Measurements from ENCODE around the gene ASMTL. TPM values are rescaled to one million over a fixed set of nuclear protein-coding genes. Genes with fewer than 3 reads are reported as not detected.
"Not testable (repeated sequence)": the region's sequence is repeated elsewhere in the genome, so short reads cannot be mapped to it uniquely, and the experiment has no call there.

ASMTL gene
- total and polyA plus RNA-seq, 3 experiments from 2014 or later: 26.1 to 47.9 (median 26.5) TPM

GRCh38 chrX:1366363-1366762, 86.3 kb downstream of the ASMTL start:
- peaks cover 4 to 11% (median 7%) of the 10 kb centered on the region in 3 donors for H3K36me3 Mint-ChIP-seq
- not testable (repeated sequence) for H3K27me3 Mint-ChIP-seq

GRCh38 chrX:1361910-1362309, 90.8 kb downstream of the ASMTL start:
- DNase-seq: no peak
- H3K27me3 ChIP-seq (ENCODE audit: insufficient read depth, low read length, poor library complexity, severe bottlenecking): no peaks in the 10 kb centered on the region
- peaks cover 0 to 6% (median 1%) of the 10 kb centered on the region in 5 donors for H3K9me3 Mint-ChIP-seq
- CTCF ChIA-PET: no interaction called here
- H3K4me3 ChIP-seq (ENCODE audit: low read length): no peak overlapping the region
- peaks cover 9 to 21% (median 16%) of the 10 kb centered on the region in 3 donors for H3K36me3 Mint-ChIP-seq
- POLR2A ChIA-PET: no interaction called here
- no peak overlapping the region for H3K4me3 Mint-ChIP-seq
- H3K27ac ChIP-seq (ENCODE audit: low read depth, low read length): no peak overlapping the region
- H3K4me1 Mint-ChIP-seq: peaks cover 0 to 4% (median 0%) of the 10 kb centered on the region in 3 donors
- H3K27me3 Mint-ChIP-seq: peaks cover 0 to 2% of the 10 kb centered on the region in 2 donors
- H3K4me1 ChIP-seq (ENCODE audit: insufficient read depth, low read length): no peaks in the 10 kb centered on the region
- H3K27ac Mint-ChIP-seq: peak overlapping the region in 3 of 8 donors; percentile 28 to 91 (median 36)
- H3K36me3 ChIP-seq (ENCODE audit: insufficient read depth, low read length): no peaks in the 10 kb centered on the region
- no peaks in the 10 kb centered on the region for H3K9me3 ChIP-seq (ENCODE audit: low read length)

More at GRCh38 chrX:1366363-1366762, 86.3 kb downstream of the ASMTL start:
- H3K4me3 Mint-ChIP-seq; CTCF ChIA-PET; H3K27ac ChIP-seq (ENCODE audit: low read depth, low read length); H3K4me1 ChIP-seq (ENCODE audit: insufficient read depth, low read length); H3K9me3 ChIP-seq (ENCODE audit: low read length); H3K27me3 ChIP-seq (ENCODE audit: insufficient read depth, low read length, poor library complexity, severe bottlenecking); H3K4me3 ChIP-seq (ENCODE audit: low read length); H3K9me3 Mint-ChIP-seq; H3K36me3 ChIP-seq (ENCODE audit: insufficient read depth, low read length); POLR2A ChIA-PET; DNase-seq; H3K4me1 Mint-ChIP-seq; H3K27ac Mint-ChIP-seq: not testable (repeated sequence)

- Mint-ChIP-seq H3K36me3 (peaks cover 9 to 21% (median 16%) of the 10 kb centered on the region in 3 donors), H3K4me1 (peaks cover 0 to 4% (median 0%) of the 10 kb centered on the region in 3 donors), H3K27me3 (peaks cover 0 to 2% of the 10 kb centered on the region in 2 donors), H3K9me3 (peaks cover 0 to 6% (median 1%) of the 10 kb centered on the region in 5 donors), H3K4me3 (no peak overlapping the region), H3K27ac (no peak overlapping the region)
- Histone ChIP-seq H3K27me3 (ENCODE audit: insufficient read depth, low read length, poor library complexity, severe bottlenecking) (no peaks in the 10 kb centered on the region), H3K36me3 (ENCODE audit: insufficient read depth, low read length) (no peaks in the 10 kb centered on the region), H3K27ac (ENCODE audit: low read depth, low read length) (no peak overlapping the region), H3K4me3 (ENCODE audit: low read length) (no peak overlapping the region), H3K9me3 (ENCODE audit: low read length) (no peaks in the 10 kb centered on the region), H3K4me1 (ENCODE audit: insufficient read depth, low read length) (no peaks in the 10 kb centered on the region)
- DNase-seq: no peak
- ChIA-PET CTCF (no interaction called here), POLR2A (no interaction called here)
Observed at GRCh38 chrX:1361275-1361674, 91.4 kb downstream of the ASMTL start.

DNA sequence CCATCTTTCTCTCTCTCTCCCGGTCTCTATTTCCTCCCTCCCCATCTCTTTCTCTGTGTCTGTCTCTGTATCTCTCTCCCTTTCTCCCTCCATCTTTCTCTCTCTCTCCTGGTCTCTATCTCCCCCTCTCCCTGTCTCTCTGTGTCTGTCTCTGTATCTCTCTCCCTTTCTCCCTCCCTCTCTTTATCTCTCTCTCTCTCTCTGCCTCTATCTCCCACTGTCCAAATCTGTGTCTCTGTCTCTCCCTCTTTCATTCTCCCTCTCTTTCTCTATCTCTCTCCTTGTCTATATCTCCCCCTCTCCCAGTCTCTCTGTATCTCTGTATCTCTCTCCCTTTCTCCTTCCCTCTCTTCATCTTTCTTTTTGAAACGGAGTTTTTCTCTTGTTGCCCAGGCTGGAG, 92.5 kb downstream of the ASMTL start:
- CTCF ChIA-PET: no interaction called here
- Histone ChIP-seq H3K36me3 (ENCODE audit: insufficient read depth, low read length) (no peaks in the 10 kb centered on the region), H3K4me1 (ENCODE audit: insufficient read depth, low read length) (no peaks in the 10 kb centered on the region), H3K27ac (ENCODE audit: low read depth, low read length) (no peak overlapping the region), H3K4me3 (ENCODE audit: low read length) (no peak overlapping the region), H3K27me3 (ENCODE audit: insufficient read depth, low read length, poor library complexity, severe bottlenecking) (no peaks in the 10 kb centered on the region), H3K9me3 (ENCODE audit: low read length) (no peaks in the 10 kb centered on the region)
- H3K27ac Mint-ChIP-seq: peak overlapping the region in 1 of 8 donors; percentile 67
- POLR2A ChIA-PET: no interaction called here
- no peak for DNase-seq
- H3K36me3 Mint-ChIP-seq: peaks cover 9 to 21% (median 16%) of the 10 kb centered on the region in 3 donors
- peaks cover 0 to 4% (median 0%) of the 10 kb centered on the region in 3 donors for H3K4me1 Mint-ChIP-seq
- H3K4me3 Mint-ChIP-seq: no peak overlapping the region
- H3K27me3 Mint-ChIP-seq: peaks cover 0 to 2% of the 10 kb centered on the region in 2 donors
- peaks cover 0 to 6% (median 1%) of the 10 kb centered on the region in 5 donors for H3K9me3 Mint-ChIP-seq

- H3K36me3 ChIP-seq (ENCODE audit: insufficient read depth, low read length): no peaks in the 10 kb centered on the region
- Mint-ChIP-seq H3K9me3 (peaks cover 0 to 6% (median 0%) of the 10 kb centered on the region in 5 donors), H3K4me3 (no peak overlapping the region), H3K36me3 (peaks cover 9 to 19% (median 16%) of the 10 kb centered on the region in 3 donors), H3K4me1 (peaks cover 0 to 4% (median 0%) of the 10 kb centered on the region in 3 donors), H3K27ac (peak overlapping the region in 1 of 8 donors; percentile 79), H3K27me3 (peaks cover 0 to 2% of the 10 kb centered on the region in 2 donors)
- no peak overlapping the region for H3K4me3 ChIP-seq (ENCODE audit: low read length)
- H3K27ac ChIP-seq (ENCODE audit: low read depth, low read length): no peak overlapping the region
- no peaks in the 10 kb centered on the region for H3K27me3 ChIP-seq (ENCODE audit: insufficient read depth, low read length, poor library complexity, severe bottlenecking)
- POLR2A ChIA-PET: no interaction called here
- DNase-seq: no peak
- CTCF ChIA-PET: no interaction called here
- no peaks in the 10 kb centered on the region for H3K4me1 ChIP-seq (ENCODE audit: insufficient read depth, low read length)
- H3K9me3 ChIP-seq (ENCODE audit: low read length): no peaks in the 10 kb centered on the region
Observed at GRCh38 chrX:1359477-1359873, 93.2 kb downstream of the ASMTL start.

DNA sequence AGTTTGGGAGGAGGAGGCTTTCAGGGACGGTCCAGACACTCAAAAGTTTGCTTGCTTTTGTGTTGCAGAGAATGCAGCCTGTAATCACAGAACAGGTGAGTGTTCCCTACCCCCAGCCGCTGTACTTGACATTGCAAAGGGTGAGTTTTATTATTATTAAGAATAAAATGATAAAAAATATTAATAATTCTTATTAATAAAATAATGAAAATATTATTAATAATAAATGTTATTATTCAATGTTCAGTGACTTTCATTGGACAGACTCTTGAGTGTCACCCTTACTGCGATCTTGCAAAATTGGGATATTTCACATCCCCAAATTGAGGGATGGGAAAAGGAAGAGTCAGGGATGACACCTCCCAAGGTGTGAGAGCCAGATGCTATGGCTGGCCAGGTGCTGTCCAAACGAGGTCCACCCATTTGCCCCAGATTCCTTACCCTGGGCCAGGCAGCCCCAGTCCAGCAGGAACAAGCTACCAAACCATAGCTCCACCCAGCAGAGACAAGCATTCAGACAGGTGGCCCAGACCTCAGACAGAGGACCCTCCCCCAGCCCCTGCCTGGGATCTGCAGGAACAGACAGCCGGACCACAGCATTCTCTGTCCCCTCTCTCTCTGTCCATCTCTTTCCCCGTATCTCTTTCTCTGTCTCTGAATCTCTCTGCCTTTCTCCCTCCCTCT, 93.8 kb downstream of the ASMTL start:
- no peaks in the 10 kb centered on the region for H3K4me1 ChIP-seq (ENCODE audit: insufficient read depth, low read length)
- Mint-ChIP-seq H3K4me3 (no peak overlapping the region), H3K27ac (no peak overlapping the region), H3K36me3 (peaks cover 9 to 19% (median 16%) of the 10 kb centered on the region in 3 donors), H3K27me3 (peaks cover 0 to 2% of the 10 kb centered on the region in 2 donors), H3K4me1 (peaks cover 2 to 4% (median 3%) of the 10 kb centered on the region in 3 donors), H3K9me3 (peaks cover 0 to 6% (median 0%) of the 10 kb centered on the region in 5 donors)
- H3K36me3 ChIP-seq (ENCODE audit: insufficient read depth, low read length): no peaks in the 10 kb centered on the region
- DNase-seq: no peak
- ChIA-PET CTCF (no interaction called here), POLR2A (no interaction called here)
- no peak overlapping the region for H3K27ac ChIP-seq (ENCODE audit: low read depth, low read length)
- H3K4me3 ChIP-seq (ENCODE audit: low read length): no peak overlapping the region
- no peaks in the 10 kb centered on the region for H3K9me3 ChIP-seq (ENCODE audit: low read length)
- no peaks in the 10 kb centered on the region for H3K27me3 ChIP-seq (ENCODE audit: insufficient read depth, low read length, poor library complexity, severe bottlenecking)

GRCh38 chrX:1357993-1358392, 94.7 kb downstream of the ASMTL start:
- DNase-seq: no peak
- no peak overlapping the region for H3K27ac Mint-ChIP-seq
- H3K36me3 ChIP-seq (ENCODE audit: insufficient read depth, low read length): no peaks in the 10 kb centered on the region
- H3K27ac ChIP-seq (ENCODE audit: low read depth, low read length): no peak overlapping the region
- H3K4me3 ChIP-seq (ENCODE audit: low read length): no peak overlapping the region
- no peak overlapping the region for H3K4me3 Mint-ChIP-seq
- H3K9me3 ChIP-seq (ENCODE audit: low read length): no peaks in the 10 kb centered on the region
- H3K36me3 Mint-ChIP-seq: peaks cover 9 to 19% (median 16%) of the 10 kb centered on the region in 3 donors
- H3K4me1 Mint-ChIP-seq: peaks cover 2 to 4% (median 3%) of the 10 kb centered on the region in 3 donors
- H3K27me3 Mint-ChIP-seq: peaks cover 0 to 2% of the 10 kb centered on the region in 2 donors
- POLR2A ChIA-PET: no interaction called here
- H3K4me1 ChIP-seq (ENCODE audit: insufficient read depth, low read length): no peaks in the 10 kb centered on the region
- CTCF ChIA-PET: no interaction called here
- H3K27me3 ChIP-seq (ENCODE audit: insufficient read depth, low read length, poor library complexity, severe bottlenecking): no peaks in the 10 kb centered on the region
- peaks cover 0 to 6% (median 0%) of the 10 kb centered on the region in 5 donors for H3K9me3 Mint-ChIP-seq

- DNase-seq: no peak
Observed at GRCh38 chrX:1355131-1356046, 97.3 kb downstream of the ASMTL start.

More at GRCh38 chrX:1355131-1356046, 97.3 kb downstream of the ASMTL start:
- Histone ChIP-seq H3K4me1 (ENCODE audit: insufficient read depth, low read length) (no peaks in the 10 kb centered on the region), H3K36me3 (ENCODE audit: insufficient read depth, low read length) (no peaks in the 10 kb centered on the region), H3K9me3 (ENCODE audit: low read length) (no peaks in the 10 kb centered on the region), H3K4me3 (ENCODE audit: low read length) (no peak overlapping the region), H3K27ac (ENCODE audit: low read depth, low read length) (no peak overlapping the region), H3K27me3 (ENCODE audit: insufficient read depth, low read length, poor library complexity, severe bottlenecking) (no peaks in the 10 kb centered on the region)
- H3K27ac Mint-ChIP-seq: peak overlapping the region in 2 of 8 donors; percentile 23 to 87
- peaks cover 0 to 3% (median 2%) of the 10 kb centered on the region in 3 donors for H3K4me1 Mint-ChIP-seq
- ChIA-PET POLR2A (no interaction called here), CTCF (no interaction called here)
- H3K4me3 Mint-ChIP-seq: no peak overlapping the region
- peaks cover 0 to 6% (median 0%) of the 10 kb centered on the region in 5 donors for H3K9me3 Mint-ChIP-seq
- no peaks in the 10 kb centered on the region for H3K27me3 Mint-ChIP-seq
- peaks cover 5 to 10% (median 9%) of the 10 kb centered on the region in 3 donors for H3K36me3 Mint-ChIP-seq

All from CD8-positive, alpha-beta memory T cell (primary cell).